ENCODE measurements around the gene C1orf210.

C1orf210 gene

GRCh38 chr1:43267291-43267805, 18.0 kb downstream of the C1orf210 start:
- no peak overlapping the region for H3K4me3 ChIP-seq (ENCODE audit: low read length, poor library complexity, severe bottlenecking)
- H3K79me2 ChIP-seq (ENCODE audit: insufficient read depth, low read length), result no peaks in the 10 kb centered on the region
- H3K36me3 ChIP-seq (ENCODE audit: insufficient read depth, low read length), result no peaks in the 10 kb centered on the region
- no peak overlapping the region for H2AFZ ChIP-seq (ENCODE audit: low read length)
- H3K27me3 ChIP-seq (ENCODE audit: insufficient read depth, low read length, poor library complexity, severe bottlenecking), result peaks cover 58% of the 10 kb centered on the region
- no peaks in the 10 kb centered on the region for H3K4me1 ChIP-seq (ENCODE audit: insufficient read depth, low read length, poor library complexity, severe bottlenecking)
- TF ChIP-seq CTCF (conservative IDR thresholded peaks at IDR 0.05; ENCODE audit: low read length) (no peak), EZH2phosphoT487 (IDR thresholded peaks at IDR 0.05; ENCODE audit: borderline replicate concordance) (no peak)
- no peak overlapping the region for H3K9ac ChIP-seq (ENCODE audit: low read depth, low read length, poor library complexity, severe bottlenecking)
- H3K4me2 ChIP-seq (ENCODE audit: low read depth, low read length, poor library complexity, severe bottlenecking), result no peak overlapping the region
- H3K9me2 ChIP-seq (replicated peaks; ENCODE audit: low read depth, low read length), result no peaks in the 10 kb centered on the region
- no peaks in the 10 kb centered on the region for H3K9me3 ChIP-seq (ENCODE audit: insufficient read depth, low read depth, low read length)
- H3F3A ChIP-seq (ENCODE audit: low read depth), result no peaks in the 10 kb centered on the region
- no peaks in the 10 kb centered on the region for H4K20me1 ChIP-seq (ENCODE audit: insufficient read depth, low read length, poor library complexity, severe bottlenecking)

GRCh38 chr1:43266881-43267280, 18.5 kb downstream of the C1orf210 start:
- TF ChIP-seq CTCF (conservative IDR thresholded peaks at IDR 0.05; ENCODE audit: low read length) (no peak), EZH2phosphoT487 (IDR thresholded peaks at IDR 0.05; ENCODE audit: borderline replicate concordance) (no peak)
- Histone ChIP-seq H3K27me3 (ENCODE audit: insufficient read depth, low read length, poor library complexity, severe bottlenecking) (peaks cover 57% of the 10 kb centered on the region), H3K9me3 (ENCODE audit: insufficient read depth, low read depth, low read length) (no peaks in the 10 kb centered on the region), H3K36me3 (ENCODE audit: insufficient read depth, low read length) (no peaks in the 10 kb centered on the region), H4K20me1 (ENCODE audit: insufficient read depth, low read length, poor library complexity, severe bottlenecking) (no peaks in the 10 kb centered on the region), H3K4me1 (ENCODE audit: insufficient read depth, low read length, poor library complexity, severe bottlenecking) (no peaks in the 10 kb centered on the region), H3K4me2 (ENCODE audit: low read depth, low read length, poor library complexity, severe bottlenecking) (no peak overlapping the region), H3K9me2 (replicated peaks; ENCODE audit: low read depth, low read length) (no peaks in the 10 kb centered on the region), H3K4me3 (ENCODE audit: low read length, poor library complexity, severe bottlenecking) (no peak overlapping the region), H3K79me2 (ENCODE audit: insufficient read depth, low read length) (no peaks in the 10 kb centered on the region), H2AFZ (ENCODE audit: low read length) (no peak overlapping the region), H3K9ac (ENCODE audit: low read depth, low read length, poor library complexity, severe bottlenecking) (no peak overlapping the region), H3F3A (ENCODE audit: low read depth) (no peaks in the 10 kb centered on the region)

GRCh38 chr1:43265431-43265830, 19.9 kb downstream of the C1orf210 start:
- no peaks in the 10 kb centered on the region for H3K9me2 ChIP-seq (replicated peaks; ENCODE audit: low read depth, low read length)
- no peaks in the 10 kb centered on the region for H3K36me3 ChIP-seq (ENCODE audit: insufficient read depth, low read length)
- no peak overlapping the region for H3K4me2 ChIP-seq (ENCODE audit: low read depth, low read length, poor library complexity, severe bottlenecking)
- peaks cover 42% of the 10 kb centered on the region for H3K27me3 ChIP-seq (ENCODE audit: insufficient read depth, low read length, poor library complexity, severe bottlenecking)
- no peaks in the 10 kb centered on the region for H4K20me1 ChIP-seq (ENCODE audit: insufficient read depth, low read length, poor library complexity, severe bottlenecking)
- no peaks in the 10 kb centered on the region for H3F3A ChIP-seq (ENCODE audit: low read depth)
- no peaks in the 10 kb centered on the region for H3K9me3 ChIP-seq (ENCODE audit: insufficient read depth, low read depth, low read length)
- no peaks in the 10 kb centered on the region for H3K4me1 ChIP-seq (ENCODE audit: insufficient read depth, low read length, poor library complexity, severe bottlenecking)
- no peak overlapping the region for H3K9ac ChIP-seq (ENCODE audit: low read depth, low read length, poor library complexity, severe bottlenecking)
- no peak for TF ChIP-seq CTCF (conservative IDR thresholded peaks at IDR 0.05; ENCODE audit: low read length)
- TF ChIP-seq EZH2phosphoT487 (IDR thresholded peaks at IDR 0.05; ENCODE audit: borderline replicate concordance), result no peak
- H3K4me3 ChIP-seq (ENCODE audit: low read length, poor library complexity, severe bottlenecking), result no peak overlapping the region
- no peak overlapping the region for H2AFZ ChIP-seq (ENCODE audit: low read length)
- no peaks in the 10 kb centered on the region for H3K79me2 ChIP-seq (ENCODE audit: insufficient read depth, low read length)

All from Loucy (cell line).